K562 (cell line): ENCODE measurements around the gene TMEM79. TPM values are rescaled to one million over a fixed set of nuclear protein-coding genes. Genes with fewer than 3 reads are reported as not detected.

Experiments
- ATAC-seq: fragments of 200-7000 bp; cut with Tn5 transposase; 3 replicates; pipeline ENCODE4 v1.9.1; 2020; ENCODE audit warnings: moderate library complexity
- BruUV-seq: library from RNA; stranded (reverse); fragments of 400-500 nt; replicated peaks from 2 replicates; lab custom pipeline; 2021; lab: Mats Ljungman, UMichigan
- CTCF ChIA-PET: fragments of 300-600 bp; formaldehyde crosslinking; extraction: SDS; loops from one replicate; lab custom pipeline; 2021; ENCODE audit warnings: low intra/inter-chr PET ratio; lab: Yijun Ruan, JAX
- POLR2A ChIA-PET: fragments of 300-600, 350-650 bp; sonication (Branson Sonifier 250); formaldehyde crosslinking; extraction: SDS; loops from one replicate; lab custom pipeline; 2021; ENCODE audit warnings: antibody characterized with exemption, inconsistent platforms; lab: Yijun Ruan, JAX
- DNase-seq, 4 experiments: peaks; one replicate each; pipeline versions ENCODE4 v3.0.0 to v3.0.0-alpha.2; 2011 to 2018; ENCODE audit warnings: low spot score in 3 of 4, mixed read lengths in 3 of 4; ENCODE audit errors: extremely low read depth in 1 of 4
- FAIRE-seq: peaks from 2 replicates; lab custom pipeline; 2011; peaks lifted over from hg19 to GRCh38; lab: Jason Lieb, UNC
- H2AFZ ChIP-seq: 2 replicates; pipeline ENCODE4 v1.6.0; 2011; ENCODE audit warnings: low read depth, low read length, control low read depth, inconsistent platforms
- H3K27ac ChIP-seq: fragments of 200-600 bp; 3 replicates; pipeline ENCODE4 v1.8.0; 2011; ENCODE audit warnings: low read depth, mild to moderate bottlenecking, control low read depth, inconsistent platforms, low read length, moderate library complexity, mixed read lengths; ENCODE audit errors: extremely low read depth
- H3K27me3 ChIP-seq, 2 experiments: fragments of 300-600 bp in 1 of 2; 2 replicates in 1 of 2; 3 replicates in 1 of 2; pipeline versions ENCODE4 v1.6.0 to v1.8.0; 2011; ENCODE audit warnings: inconsistent platforms in 2 of 2, low read length in 2 of 2, mild to moderate bottlenecking in 1 of 2, mixed read lengths in 1 of 2, moderate library complexity in 1 of 2; ENCODE audit not compliant: control insufficient read depth in 2 of 2, insufficient read depth in 2 of 2
- H3K36me3 ChIP-seq: fragments of 300-600 bp; 3 replicates; pipeline ENCODE4 v1.8.0; 2011; ENCODE audit warnings: mild to moderate bottlenecking, low read length, inconsistent platforms; ENCODE audit not compliant: control insufficient read depth, insufficient read depth
- H3K4me1 ChIP-seq, 2 experiments: fragments of 200-600 bp in 1 of 2; replicated peaks in 1 of 2; 2 replicates in 1 of 2; 3 replicates in 1 of 2; pipeline versions ENCODE4 v1.5.1 to v1.8.0; 2011; ENCODE audit warnings: inconsistent platforms in 2 of 2, low read length in 2 of 2, mild to moderate bottlenecking in 1 of 2, mixed read lengths in 1 of 2, moderate library complexity in 1 of 2; ENCODE audit not compliant: control insufficient read depth in 2 of 2, insufficient read depth in 2 of 2
- H3K4me2 ChIP-seq: 2 replicates; pipeline ENCODE4 v1.6.1; 2011; ENCODE audit warnings: low read length, control low read depth, inconsistent platforms, mixed read lengths; ENCODE audit not compliant: insufficient read depth
- H3K4me3 ChIP-seq: fragments of 200-600 bp; sonication (generic), shearing (Covaris generic); 2 replicates; pipeline ENCODE4 v1.5.1; 2016; ENCODE audit warnings: control low read depth, inconsistent platforms
- H3K79me2 ChIP-seq: fragments of 200-600 bp; 3 replicates; pipeline ENCODE4 v1.8.0; 2011; ENCODE audit warnings: low read length, inconsistent platforms; ENCODE audit not compliant: control insufficient read depth, insufficient read depth
- H3K9ac ChIP-seq, 2 experiments: 2 replicates each; pipeline versions ENCODE4 v1.6.0 to v1.6.1; 2011; ENCODE audit warnings: low read depth in 2 of 2, low read length in 2 of 2, control low read depth in 1 of 2, inconsistent platforms in 1 of 2, mild to moderate bottlenecking in 1 of 2, mixed read lengths in 1 of 2; ENCODE audit not compliant: insufficient read depth in 1 of 2
- H3K9me1 ChIP-seq: one replicate; pipeline ENCODE4 v1.6.0; 2011; ENCODE audit warnings: inconsistent platforms, mild to moderate bottlenecking, low read length, moderate library complexity; ENCODE audit not compliant: control insufficient read depth, insufficient read depth
- H3K9me3 ChIP-seq: replicated peaks from 2 replicates; pipeline ENCODE4 v1.5.1; 2011; ENCODE audit warnings: low read depth, low read length, inconsistent platforms; ENCODE audit not compliant: control insufficient read depth, insufficient read depth
- H4K20me1 ChIP-seq: replicated peaks from 2 replicates; pipeline ENCODE4 v1.6.1; 2011; ENCODE audit warnings: low read length, inconsistent platforms, mixed read lengths; ENCODE audit not compliant: control insufficient read depth, insufficient read depth
- CBX5 ChIP-seq: IDR thresholded peaks from 2 replicates; pipeline ENCODE4 v1.6.1; 2014; ENCODE audit warnings: low read depth, borderline replicate concordance
- HNRNPL ChIP-seq: fragments of 200-400 bp; formaldehyde crosslinking; IDR thresholded peaks from 2 replicates; pipeline ENCODE4 v1.6.1; 2017; ENCODE audit warnings: low read depth, mild to moderate bottlenecking, low read length
- L3MBTL2 ChIP-seq: fragments of 450-650 bp; IDR thresholded peaks from 2 replicates; pipeline ENCODE4 v1.6.1; 2016; ENCODE audit warnings: mild to moderate bottlenecking, moderate library complexity
- MECOM ChIP-seq: fragments of 250-450 bp; sonication (Bioruptor Pico); IDR thresholded peaks from 2 replicates; pipeline ENCODE4 v1.8.0; 2022; ENCODE audit warnings: inconsistent platforms
- PHF8 ChIP-seq: fragments of 200-600 bp; sonication (generic); IDR thresholded peaks from 2 replicates; pipeline ENCODE4 v1.6.1; 2012; ENCODE audit warnings: mixed run types, mild to moderate bottlenecking, inconsistent platforms, low read length, moderate library complexity, borderline replicate concordance
- RFX1 ChIP-seq: fragments of 450-650 bp; IDR thresholded peaks from 2 replicates; pipeline ENCODE4 v1.6.1; 2016; ENCODE audit warnings: mild to moderate bottlenecking, moderate library complexity
- TCF3 ChIP-seq: sonication (generic); formaldehyde crosslinking; IDR thresholded peaks from 2 replicates; pipeline ENCODE4 v1.4.0; 2020; ENCODE audit warnings: mild to moderate bottlenecking, missing genetic modification reagents
- ZNF589 ChIP-seq: fragments of 200-800 bp; sonication (Bioruptor generic); IDR thresholded peaks from 2 replicates; pipeline ENCODE4 v1.6.1; 2016; ENCODE audit warnings: low read depth, missing genetic modification characterization, missing compliant biosample characterization
- ZNF764 ChIP-seq: fragments of 250-450 bp; sonication (Bioruptor Pico); IDR thresholded peaks from 2 replicates; pipeline ENCODE4 v1.4.0; 2020; ENCODE audit warnings: low read depth, mild to moderate bottlenecking, moderate library complexity
- ZSCAN32 ChIP-seq: fragments of 450-650 bp; formaldehyde crosslinking; IDR thresholded peaks from 2 replicates; pipeline ENCODE4 v1.4.0; 2020; ENCODE audit warnings: mild to moderate bottlenecking, moderate library complexity
- WGBS: fragments of 100-300 bp; shearing (Covaris generic); methylation state at CpG from one replicate; pipeline ENCODE4 v1.1.6; 2016; ENCODE audit warnings: low coverage, mixed read lengths; ENCODE audit not compliant: insufficient coverage; ENCODE audit errors: missing lambda C conversion rate; 5-methylcytosine and 5-hydroxymethylcytosine counted together
- in situ Hi-C: fragments of 300-500 bp; cut with MboI; formaldehyde crosslinking; loops from 4 replicates; pipeline ENCODE4 v1.15.0; 2018; ENCODE audit warnings: inconsistent platforms, mixed read lengths
- intact Hi-C: fragments of 100-400 bp; cut with micrococcal nuclease; formaldehyde crosslinking; loops from 2 replicates; pipeline ENCODE4 v1.14.2; 2022
- polyA plus RNA-seq, 8 experiments: library from polyadenylated mRNA; depleted of rRNA in 4 of 8; stranded (reverse) in 5 of 8; unstranded in 3 of 8; fragments of >200 nt; fragmentation: Nextera tagmentation in 2 of 8; fragmentation: Illumina TruSeq in 1 of 8; extraction: Ambion mirVana in 2 of 8; extraction: Trizol in 1 of 8; gene quantifications; 2 replicates each; pipeline versions ENCODE4 v1.2.1 to v1.2.3, GENCODE V29; 2011 to 2014; ENCODE audit warnings: inconsistent platforms in 1 of 8, missing spikeins in 1 of 8
- total RNA-seq, 7 experiments: library from RNA; depleted of rRNA in 6 of 7; stranded (reverse); fragments of >200 nt in 6 of 7; fragmentation: Illumina TruSeq in 2 of 7; extraction: Trizol in 2 of 7; gene quantifications; 2 replicates each; pipeline versions ENCODE4 v1.2.1 to v1.2.3, GENCODE V29; 2011 to 2021; ENCODE audit warnings: low replicate concordance in 1 of 7
- TF ChIP-seq, protein P1 (sequence below): fragments of 450-650 bp; formaldehyde crosslinking; conservative IDR thresholded peaks from 2 replicates; pipeline ENCODE4 v1.4.0; 2022; ENCODE audit warnings: mild to moderate bottlenecking, missing genetic modification characterization

Gene TMEM79
- total and polyA plus RNA-seq, 9 of the 15 experiments (the other 6 are each of a cell fraction or from before 2014, with no cell fraction given): 0.69 to 6.8 (median 4.0) TPM

DNA sequence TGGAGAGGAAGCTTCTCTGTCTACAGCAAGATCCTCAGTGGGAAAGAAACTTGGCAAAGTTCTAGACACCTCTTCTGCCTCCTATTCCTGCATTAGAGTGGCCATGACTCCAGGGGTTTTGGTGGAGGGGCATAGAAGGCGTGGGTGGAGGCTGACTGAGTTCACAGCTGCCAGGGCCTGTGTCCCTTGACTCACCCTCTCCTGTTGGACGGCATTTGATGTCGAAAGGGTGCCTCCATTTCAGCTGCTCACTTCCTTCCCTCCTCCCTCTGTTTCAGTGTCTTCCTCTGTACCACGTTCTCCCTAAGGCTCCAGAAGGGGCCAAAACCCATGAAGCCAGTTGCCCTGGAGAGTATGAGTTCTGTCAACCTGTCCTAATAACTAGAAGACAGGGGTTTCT lies 632 bp downstream of the TMEM79 start:
- Histone ChIP-seq H3K4me1 (peaks cover 6 to 10% of the 10 kb centered on the region in 2 experiments; a peak in 4 of 5 replicates), H3K4me2 (no peak overlapping the region), H3K4me3 (no peak overlapping the region), H3K27me3 (no peaks in the 10 kb centered on the region), H3K9me1 (no peaks in the 10 kb centered on the region), H4K20me1 (peaks cover 6% of the 10 kb centered on the region; the same call in 1 of the 2 replicates), H3K36me3 (peaks cover 33% of the 10 kb centered on the region), H3K79me2 (peaks cover 39% of the 10 kb centered on the region), H3K9ac (peak overlapping the region in 1 of 2 experiments; percentile 67; a peak in 1 of 4 replicates), H3K9me3 (no peaks in the 10 kb centered on the region), H2AFZ (no peak overlapping the region), H3K27ac (no peak overlapping the region)
- intact Hi-C loops (no loop called here), in situ Hi-C loops (no loop called here)
- no peak for ATAC-seq
- TF ChIP-seq CBX5 (no peak), HNRNPL (no peak), RFX1 (no peak), ZNF589 (CRISPR knock-in tag) (no peak), ZSCAN32 (no peak), PHF8 (no peak), L3MBTL2 (no peak), TCF3 (CRISPR knock-in tag) (no peak), MECOM (no peak), ZNF764 (CRISPR knock-in tag) (no peak)
- TF ChIP-seq, protein P1, sequence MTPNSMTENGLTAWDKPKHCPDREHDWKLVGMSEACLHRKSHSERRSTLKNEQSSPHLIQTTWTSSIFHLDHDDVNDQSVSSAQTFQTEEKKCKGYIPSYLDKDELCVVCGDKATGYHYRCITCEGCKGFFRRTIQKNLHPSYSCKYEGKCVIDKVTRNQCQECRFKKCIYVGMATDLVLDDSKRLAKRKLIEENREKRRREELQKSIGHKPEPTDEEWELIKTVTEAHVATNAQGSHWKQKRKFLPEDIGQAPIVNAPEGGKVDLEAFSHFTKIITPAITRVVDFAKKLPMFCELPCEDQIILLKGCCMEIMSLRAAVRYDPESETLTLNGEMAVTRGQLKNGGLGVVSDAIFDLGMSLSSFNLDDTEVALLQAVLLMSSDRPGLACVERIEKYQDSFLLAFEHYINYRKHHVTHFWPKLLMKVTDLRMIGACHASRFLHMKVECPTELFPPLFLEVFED (CRISPR knock-in tag): no peak
- WGBS: 57% methylated on average over 4 of the region's 4 CpGs
- ChIA-PET CTCF (no interaction called here), POLR2A (interaction anchor here (0.6 to 6.3 kb wide), 5 partner anchors 11 to 157 kb away, joined by 3 to 63 read pairs (median 3); partner anchors contain the start of genes GLMP and VHLL)
- DNase-seq: no peak
- no peak for FAIRE-seq
- no TSS peak for BruUV-seq
